Measurements from ENCODE around the gene TTLL8. TPM values are rescaled to one million over a fixed set of nuclear protein-coding genes. Genes with fewer than 3 reads are reported as not detected.

Gene TTLL8
- total and polyA plus RNA-seq, 2 donors (not counting 3 experiments of a cell fraction or from before 2014, with no cell fraction given): not detected

DNA sequence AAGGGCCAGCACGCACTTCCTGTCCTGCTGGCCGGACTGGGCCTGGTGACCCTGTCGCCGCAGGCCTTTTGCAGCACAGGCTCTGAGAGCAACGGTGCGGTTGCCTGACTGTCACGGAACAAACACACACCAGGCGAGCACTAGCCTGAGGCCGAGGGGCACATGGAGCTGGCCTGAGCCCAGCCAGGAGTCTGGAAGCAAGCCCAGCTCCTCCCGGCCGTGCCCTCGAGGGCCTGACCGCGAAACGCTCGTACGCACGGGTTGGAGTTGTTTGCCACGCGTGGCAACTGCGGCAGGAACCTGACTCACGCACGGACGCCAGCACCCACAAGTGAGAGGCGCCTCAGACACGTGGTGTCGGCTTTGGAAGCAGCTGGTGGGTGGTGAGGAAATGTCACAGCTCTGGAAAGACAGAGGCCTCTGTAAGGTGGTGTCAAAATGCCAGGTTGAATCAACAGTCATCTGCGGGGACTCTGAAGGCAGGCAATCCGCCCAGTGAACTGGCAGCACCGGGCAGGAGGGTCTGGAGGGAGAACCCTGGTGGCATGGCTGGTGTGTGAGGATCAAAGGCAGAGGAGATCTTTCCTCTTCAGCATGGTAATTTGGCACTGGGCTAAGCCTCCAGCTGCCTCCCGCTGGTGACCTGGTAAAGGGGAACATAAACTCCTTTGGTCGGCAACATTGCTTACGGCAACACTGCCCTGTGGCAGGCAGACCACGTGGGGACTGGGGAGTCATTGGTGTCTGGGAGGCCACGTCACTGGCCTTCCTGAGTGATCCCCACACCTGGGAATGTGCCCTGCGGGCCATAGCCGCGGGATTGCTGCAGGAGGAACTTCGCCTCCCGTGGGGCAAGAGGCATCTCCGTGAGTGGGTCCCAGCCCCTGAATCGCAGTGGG lies 30.2 kb downstream of the TTLL8 start:
- Histone ChIP-seq H3K9ac (replicated peaks; ENCODE audit: extremely low read depth, insufficient read depth, low read length) (no peak overlapping the region), H3K27ac (ENCODE audit: insufficient read depth, low read depth, low read length) (no peak overlapping the region), H2AFZ (ENCODE audit: low read depth, low read length) (no peak overlapping the region), H4K20me1 (replicated peaks; ENCODE audit: control insufficient read depth, extremely low read depth, insufficient read depth, low read length) (no peaks in the 10 kb centered on the region), H3K4me2 (ENCODE audit: insufficient read depth, low read length) (no peak overlapping the region), H3K4me3 (replicated peaks in 1 of 3; ENCODE audit: insufficient read depth in 1 of 3, low read depth in 1 of 3, low read length in 3 of 3) (no peak overlapping the region), H3K36me3 (ENCODE audit: control insufficient read depth in 2 of 2, extremely low read depth in 1 of 2, insufficient read depth in 2 of 2, low read length in 2 of 2) (no peaks in the 10 kb centered on the region), H3K79me2 (ENCODE audit: control insufficient read depth, insufficient read depth, low read length) (no peaks in the 10 kb centered on the region), H3K9me1 (replicated peaks; ENCODE audit: control insufficient read depth, extremely low read depth, insufficient read depth, low read length) (no peaks in the 10 kb centered on the region), H3K4me1 (ENCODE audit: control insufficient read depth, extremely low read depth, insufficient read depth, low read length) (no peaks in the 10 kb centered on the region), H3K27me3 (ENCODE audit: control insufficient read depth in 2 of 2, insufficient read depth in 2 of 2, low read length in 2 of 2) (no peaks in the 10 kb centered on the region), H3K9me3 (replicated peaks; ENCODE audit: control insufficient read depth, insufficient read depth, low read length) (no peaks in the 10 kb centered on the region)
- TF ChIP-seq MYC (IDR thresholded peaks at IDR 0.05; ENCODE audit: low read depth, low read length): no peak
- TF ChIP-seq, protein P1, sequence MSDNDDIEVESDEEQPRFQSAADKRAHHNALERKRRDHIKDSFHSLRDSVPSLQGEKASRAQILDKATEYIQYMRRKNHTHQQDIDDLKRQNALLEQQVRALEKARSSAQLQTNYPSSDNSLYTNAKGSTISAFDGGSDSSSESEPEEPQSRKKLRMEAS (IDR thresholded peaks at IDR 0.05; ENCODE audit: insufficient read depth, insufficient read length): no peak
- TF ChIP-seq GATA2 (IDR thresholded peaks at IDR 0.05; ENCODE audit: insufficient read depth, insufficient read length, low read depth, low read length): no peak
- TF ChIP-seq POLR2A (IDR thresholded peaks at IDR 0.05; ENCODE audit: low read depth, low read length): no peak
- TF ChIP-seq JUN (IDR thresholded peaks at IDR 0.05; ENCODE audit: borderline replicate concordance, insufficient read depth, insufficient read length, low read depth): no peak
- no peak for TF ChIP-seq CTCF (IDR thresholded peaks at IDR 0.05; ENCODE audit: extremely low read depth in 1 of 2, insufficient read depth in 1 of 2, low read depth in 1 of 2, low read length in 2 of 2)
- TF ChIP-seq POLR2AphosphoS5 (IDR thresholded peaks at IDR 0.05; ENCODE audit: insufficient read depth, low read depth, low read length): no peak
- POLR2A ChIA-PET: no interaction called here
- CTCF ChIA-PET: interaction anchor here (0.9 to 1.8 kb wide), 5 partner anchors 8 to 114 kb away, joined by 3 to 11 read pairs (median 4); no protein-coding TSS in a partner anchor
- dilution Hi-C loops (cut with MboI; ENCODE audit: extremely low pct_ligation_motif_present, low sequenced_read_pairs): no loop called here
- BruUV-seq (replicated peaks): no TSS peak
- DNase-seq (ENCODE audit: low read depth, low spot score): no peak
- intact Hi-C loops (cut with micrococcal nuclease): no loop called here
- no peak for FAIRE-seq
